ENCODE measurements around the gene EVI5L. TPM values are rescaled to one million over a fixed set of nuclear protein-coding genes. Genes with fewer than 3 reads are reported as not detected.

The EVI5L gene
- polyA plus RNA-seq, 1 of the 3 experiments (the other 2 are of a cell fraction): 9.7 TPM

GRCh38 chr19:7844951-7845350, 14.9 kb downstream of the EVI5L start:
- Histone ChIP-seq H3K4me3 (ENCODE audit: low read depth in 2 of 2, low read length in 1 of 2) (no peak overlapping the region), H3K9me2 (no peaks in the 10 kb centered on the region), H3K4me1 (ENCODE audit: control insufficient read depth in 1 of 2, insufficient read depth in 2 of 2, low read depth in 1 of 2, low read length in 1 of 2) (peaks cover 0 to 2% of the 10 kb centered on the region in 2 experiments; a peak in 1 of 4 replicates), H3K27ac (ENCODE audit: low read depth in 2 of 2, low read length in 1 of 2) (no peak overlapping the region), H3K9ac (no peak overlapping the region), H4K20me1 (ENCODE audit: insufficient read depth) (no peaks in the 10 kb centered on the region), H3F3A (replicated peaks; ENCODE audit: insufficient read depth) (peaks cover 7% of the 10 kb centered on the region), H3K27me3 (ENCODE audit: insufficient read depth) (no peaks in the 10 kb centered on the region), H3K36me3 (replicated peaks in 1 of 2; ENCODE audit: control insufficient read depth in 1 of 2, insufficient read depth in 2 of 2, low read length in 1 of 2) (no peaks in the 10 kb centered on the region), H3K79me2 (ENCODE audit: insufficient read depth) (no peaks in the 10 kb centered on the region), H3K9me3 (no peaks in the 10 kb centered on the region), H2AFZ (ENCODE audit: low read depth) (no peak overlapping the region), H3K4me2 (no peak overlapping the region)
- ChIA-PET CTCF (interaction anchor here (1.1 kb wide), 1 partner anchor 9 kb away, joined by 4 read pairs; no protein-coding TSS in a partner anchor), POLR2A (no interaction called here)
- WGBS (ENCODE audit: low lambda C conversion rate): 85% methylated on average over 7 of the region's 10 CpGs
- TF ChIP-seq YY1 (IDR thresholded peaks at IDR 0.05; ENCODE audit: low read depth) (no peak), RCOR1 (IDR thresholded peaks at IDR 0.05; ENCODE audit: low read length) (no peak), CHD2 (IDR thresholded peaks at IDR 0.05; ENCODE audit: low read length, partially characterized antibody) (no peak), MXI1 (IDR thresholded peaks at IDR 0.05; ENCODE audit: low read depth, low read length) (no peak), EP300 (IDR thresholded peaks at IDR 0.05; ENCODE audit: borderline replicate concordance in 1 of 2, low read depth in 1 of 2, low read length in 1 of 2) (no peak), RAD21 (IDR thresholded peaks at IDR 0.05; ENCODE audit: low read length) (no peak), TCF12 (IDR thresholded peaks at IDR 0.05) (no peak), RXRA (IDR thresholded peaks at IDR 0.05; ENCODE audit: borderline replicate concordance, low read depth) (no peak), USF2 (IDR thresholded peaks at IDR 0.05; ENCODE audit: borderline replicate concordance, low read depth, low read length) (no peak), ELF1 (IDR thresholded peaks at IDR 0.05) (no peak), TEAD4 (IDR thresholded peaks at IDR 0.05; ENCODE audit: borderline replicate concordance, insufficient read depth) (no peak), FOXM1 (IDR thresholded peaks at IDR 0.05; ENCODE audit: low read depth) (no peak), GATA2 (CRISPR knock-in tag; IDR thresholded peaks at IDR 0.05) (no peak), TAF1 (IDR thresholded peaks at IDR 0.05; ENCODE audit: borderline replicate concordance, low read depth, low read length) (no peak), JUND (IDR thresholded peaks at IDR 0.05) (no peak)
- DNase-seq: no peak

- Histone ChIP-seq H3K36me3 (replicated peaks in 1 of 2; ENCODE audit: control insufficient read depth in 1 of 2, insufficient read depth in 2 of 2, low read length in 1 of 2) (no peaks in the 10 kb centered on the region), H3K79me2 (ENCODE audit: insufficient read depth) (no peaks in the 10 kb centered on the region), H3K9me3 (no peaks in the 10 kb centered on the region), H3K27me3 (ENCODE audit: insufficient read depth) (no peaks in the 10 kb centered on the region), H3K4me1 (ENCODE audit: control insufficient read depth in 1 of 2, insufficient read depth in 2 of 2, low read depth in 1 of 2, low read length in 1 of 2) (peaks cover 0 to 8% of the 10 kb centered on the region in 2 experiments; a peak in 1 of 4 replicates), H4K20me1 (ENCODE audit: insufficient read depth) (no peaks in the 10 kb centered on the region), H3K27ac (ENCODE audit: low read depth in 2 of 2, low read length in 1 of 2) (no peak overlapping the region), H3K4me3 (ENCODE audit: low read depth in 2 of 2, low read length in 1 of 2) (no peak overlapping the region), H2AFZ (ENCODE audit: low read depth) (no peak overlapping the region), H3K4me2 (no peak overlapping the region), H3K9ac (no peak overlapping the region), H3F3A (replicated peaks; ENCODE audit: insufficient read depth) (peaks cover 7% of the 10 kb centered on the region), H3K9me2 (no peaks in the 10 kb centered on the region)
- 85% methylated on average over 13 of the region's 20 CpGs for WGBS (ENCODE audit: low lambda C conversion rate)
- DNase-seq: no peak
- TF ChIP-seq TEAD4 (IDR thresholded peaks at IDR 0.05; ENCODE audit: borderline replicate concordance, insufficient read depth): no peak
- TF ChIP-seq IRF3 (IDR thresholded peaks at IDR 0.05; ENCODE audit: low read depth, low read length): no peak
- no peak for TF ChIP-seq GABPA (IDR thresholded peaks at IDR 0.05; ENCODE audit: low read depth)
- TF ChIP-seq TAF1 (IDR thresholded peaks at IDR 0.05; ENCODE audit: borderline replicate concordance, low read depth, low read length): no peak
- no peak for TF ChIP-seq SMC3 (IDR thresholded peaks at IDR 0.05; ENCODE audit: low read depth, low read length)
- no peak for TF ChIP-seq GATA2 (CRISPR knock-in tag; IDR thresholded peaks at IDR 0.05)
- CTCF ChIA-PET: interaction anchor here (0.6 kb wide), 1 partner anchor 359 kb away, joined by 3 read pairs; no protein-coding TSS in a partner anchor
- POLR2A ChIA-PET: no interaction called here
Measured at GRCh38 chr19:7845390-7846154, 15.6 kb downstream of the EVI5L start.
